NB4 (cell line): ENCODE results near the gene SMURF2.

ENCODE experiments used
- MYC ChIP-seq: IDR thresholded peaks from 2 replicates; pipeline ENCODE4 v1.6.1; 2011; ENCODE audit warnings: low read depth, low read length
- POLR2A ChIP-seq: IDR thresholded peaks from 2 replicates; pipeline ENCODE4 v1.6.1; 2011; ENCODE audit warnings: mild to moderate bottlenecking; ENCODE audit not compliant: insufficient read length; ENCODE audit errors: extremely low read depth
- TF ChIP-seq, protein P1 (sequence below): IDR thresholded peaks from one replicate; pipeline ENCODE4 v1.5.1; 2012; ENCODE audit warnings: low read depth, low read length
- TF ChIP-seq, protein P2 (sequence below): IDR thresholded peaks from 2 replicates; pipeline ENCODE4 v1.6.1; 2011; ENCODE audit warnings: low read depth, low read length

DNA sequence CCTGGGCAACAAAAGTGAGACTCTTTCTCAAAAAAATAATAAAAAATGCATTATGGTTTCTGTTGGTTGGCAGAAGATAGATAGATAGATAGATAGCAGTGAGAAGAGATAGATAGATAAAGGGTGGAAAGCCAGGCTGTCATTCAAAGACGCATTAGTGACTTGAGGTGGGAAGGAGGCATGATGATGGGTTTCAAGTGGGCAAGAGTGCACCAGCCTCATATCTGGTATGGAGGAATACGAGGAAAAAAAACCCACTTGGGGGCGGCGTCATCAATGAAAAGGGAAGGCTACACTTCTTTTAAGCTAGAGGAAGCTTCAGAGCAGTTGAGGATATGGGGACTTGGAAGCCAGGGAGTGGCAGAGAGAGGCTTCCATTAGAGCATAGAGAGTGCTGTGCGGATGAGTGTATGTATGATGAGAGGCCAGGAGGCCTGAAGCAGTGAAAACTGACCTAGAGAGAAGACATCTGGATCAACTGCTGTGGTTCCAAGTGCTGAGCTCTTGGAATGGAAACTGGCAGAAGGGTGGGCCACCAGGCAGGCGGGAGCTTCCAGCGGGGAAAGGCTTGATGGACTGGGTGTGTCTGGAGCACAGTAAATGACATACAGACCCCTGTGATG is 123.5 kb downstream of the SMURF2 start:
- TF ChIP-seq, protein P1, sequence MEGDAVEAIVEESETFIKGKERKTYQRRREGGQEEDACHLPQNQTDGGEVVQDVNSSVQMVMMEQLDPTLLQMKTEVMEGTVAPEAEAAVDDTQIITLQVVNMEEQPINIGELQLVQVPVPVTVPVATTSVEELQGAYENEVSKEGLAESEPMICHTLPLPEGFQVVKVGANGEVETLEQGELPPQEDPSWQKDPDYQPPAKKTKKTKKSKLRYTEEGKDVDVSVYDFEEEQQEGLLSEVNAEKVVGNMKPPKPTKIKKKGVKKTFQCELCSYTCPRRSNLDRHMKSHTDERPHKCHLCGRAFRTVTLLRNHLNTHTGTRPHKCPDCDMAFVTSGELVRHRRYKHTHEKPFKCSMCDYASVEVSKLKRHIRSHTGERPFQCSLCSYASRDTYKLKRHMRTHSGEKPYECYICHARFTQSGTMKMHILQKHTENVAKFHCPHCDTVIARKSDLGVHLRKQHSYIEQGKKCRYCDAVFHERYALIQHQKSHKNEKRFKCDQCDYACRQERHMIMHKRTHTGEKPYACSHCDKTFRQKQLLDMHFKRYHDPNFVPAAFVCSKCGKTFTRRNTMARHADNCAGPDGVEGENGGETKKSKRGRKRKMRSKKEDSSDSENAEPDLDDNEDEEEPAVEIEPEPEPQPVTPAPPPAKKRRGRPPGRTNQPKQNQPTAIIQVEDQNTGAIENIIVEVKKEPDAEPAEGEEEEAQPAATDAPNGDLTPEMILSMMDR: no peak
- TF ChIP-seq POLR2A (no peak), MYC (no peak)
- TF ChIP-seq, protein P2, sequence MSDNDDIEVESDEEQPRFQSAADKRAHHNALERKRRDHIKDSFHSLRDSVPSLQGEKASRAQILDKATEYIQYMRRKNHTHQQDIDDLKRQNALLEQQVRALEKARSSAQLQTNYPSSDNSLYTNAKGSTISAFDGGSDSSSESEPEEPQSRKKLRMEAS: no peak
